ENCODE data around the gene GSK3A.

The GSK3A gene

GRCh38 chr19:42226886-42227285, 15.5 kb downstream of the GSK3A start:
- no peaks in the 10 kb centered on the region for H3K27me3 ChIP-seq (replicated peaks; ENCODE audit: insufficient read depth, low read length)
- H3K79me2 ChIP-seq (ENCODE audit: low read length), result peaks cover 63% of the 10 kb centered on the region
- H3K36me3 ChIP-seq (replicated peaks; ENCODE audit: insufficient read depth, low read length), result no peaks in the 10 kb centered on the region; the same call in 1 of the 2 replicates
- H3K27ac ChIP-seq (ENCODE audit: low read length), result no peak overlapping the region
- no peak overlapping the region for H3K4me2 ChIP-seq (ENCODE audit: low read depth, low read length)
- no peak overlapping the region for H2AFZ ChIP-seq (ENCODE audit: low read length)
- TF ChIP-seq EZH2phosphoT487 (IDR thresholded peaks at IDR 0.05; ENCODE audit: low read length), result no peak
- TF ChIP-seq EZH2 (optimal IDR thresholded peaks at IDR 0.05; ENCODE audit: low read depth, low read length), result no peak
- TF ChIP-seq CTCF (IDR thresholded peaks at IDR 0.05; ENCODE audit: low read length), result no peak
- no peaks in the 10 kb centered on the region for H3K4me1 ChIP-seq (ENCODE audit: low read length)
- no peak overlapping the region for H3K9ac ChIP-seq (ENCODE audit: low read length)
- no peaks in the 10 kb centered on the region for H4K20me1 ChIP-seq (ENCODE audit: insufficient read depth, low read length)
- DNase-seq, result no peak
- no peak overlapping the region for H3K4me3 ChIP-seq (ENCODE audit: low read length)
- no peaks in the 10 kb centered on the region for H3K9me2 ChIP-seq (replicated peaks; ENCODE audit: insufficient read depth, low read length)
- H3F3A ChIP-seq (ENCODE audit: insufficient read depth, low read length), result no peaks in the 10 kb centered on the region
- H3K9me3 ChIP-seq (replicated peaks; ENCODE audit: insufficient read depth, low read length), result no peaks in the 10 kb centered on the region

GRCh38 chr19:42225718-42226292, 16.6 kb downstream of the GSK3A start:
- H2AFZ ChIP-seq (ENCODE audit: low read length), result no peak overlapping the region
- H3K9me3 ChIP-seq (replicated peaks; ENCODE audit: insufficient read depth, low read length), result no peaks in the 10 kb centered on the region
- H3K4me1 ChIP-seq (ENCODE audit: low read length), result no peaks in the 10 kb centered on the region
- no peak overlapping the region for H3K9ac ChIP-seq (ENCODE audit: low read length)
- TF ChIP-seq EZH2 (optimal IDR thresholded peaks at IDR 0.05; ENCODE audit: low read depth, low read length) (no peak), EZH2phosphoT487 (IDR thresholded peaks at IDR 0.05; ENCODE audit: low read length) (no peak), CTCF (IDR thresholded peaks at IDR 0.05; ENCODE audit: low read length) (no peak)
- no peak overlapping the region for H3K27ac ChIP-seq (ENCODE audit: low read length)
- H3K4me3 ChIP-seq (ENCODE audit: low read length), result no peak overlapping the region
- H4K20me1 ChIP-seq (ENCODE audit: insufficient read depth, low read length), result no peaks in the 10 kb centered on the region
- no peak overlapping the region for H3K4me2 ChIP-seq (ENCODE audit: low read depth, low read length)
- H3K36me3 ChIP-seq (replicated peaks; ENCODE audit: insufficient read depth, low read length), result no peaks in the 10 kb centered on the region; the same call in 1 of the 2 replicates
- no peaks in the 10 kb centered on the region for H3F3A ChIP-seq (ENCODE audit: insufficient read depth, low read length)
- no peaks in the 10 kb centered on the region for H3K27me3 ChIP-seq (replicated peaks; ENCODE audit: insufficient read depth, low read length)
- no peaks in the 10 kb centered on the region for H3K9me2 ChIP-seq (replicated peaks; ENCODE audit: insufficient read depth, low read length)
- H3K79me2 ChIP-seq (ENCODE audit: low read length), result peaks cover 72% of the 10 kb centered on the region
- no peak for DNase-seq

DNA sequence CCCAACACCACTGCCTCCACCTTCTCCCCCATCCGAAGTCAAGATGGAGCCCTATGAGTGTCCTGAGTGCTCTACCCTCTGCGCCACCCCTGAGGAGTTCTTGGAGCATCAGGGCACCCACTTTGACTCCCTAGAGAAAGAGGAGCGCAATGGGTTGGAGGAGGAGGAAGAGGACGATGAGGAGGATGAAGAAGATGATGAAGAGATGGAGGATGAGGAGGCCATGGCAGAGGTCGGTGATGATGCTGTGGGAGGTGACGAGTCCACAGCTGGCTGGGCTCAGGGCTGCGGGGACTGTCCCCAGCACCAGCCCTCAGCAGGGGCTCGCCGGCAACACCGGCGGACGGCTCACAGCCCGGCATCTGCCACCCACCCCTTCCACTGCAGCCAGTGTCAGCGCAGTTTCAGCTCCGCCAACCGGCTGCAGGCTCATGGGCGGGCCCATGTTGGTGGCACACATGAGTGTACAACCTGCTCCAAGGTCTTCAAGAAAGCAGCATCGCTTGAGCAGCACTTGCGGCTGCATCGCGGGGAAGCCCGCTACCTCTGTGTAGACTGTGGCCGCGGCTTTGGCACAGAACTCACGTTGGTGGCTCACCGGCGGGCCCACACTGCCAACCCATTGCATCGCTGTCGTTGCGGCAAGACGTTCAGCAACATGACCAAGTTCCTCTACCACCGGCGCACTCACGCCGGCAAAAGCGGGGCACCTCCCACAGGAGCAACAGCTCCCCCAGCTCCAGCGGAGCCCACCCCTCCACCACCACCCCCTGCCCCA, 17.3 kb downstream of the GSK3A start:
- no peaks in the 10 kb centered on the region; the same call in 1 of the 2 replicates for H3K36me3 ChIP-seq (replicated peaks; ENCODE audit: insufficient read depth, low read length)
- H2AFZ ChIP-seq (ENCODE audit: low read length), result no peak overlapping the region
- no peak overlapping the region for H3K27ac ChIP-seq (ENCODE audit: low read length)
- no peaks in the 10 kb centered on the region for H3F3A ChIP-seq (ENCODE audit: insufficient read depth, low read length)
- TF ChIP-seq EZH2phosphoT487 (IDR thresholded peaks at IDR 0.05; ENCODE audit: low read length) (no peak), CTCF (IDR thresholded peaks at IDR 0.05; ENCODE audit: low read length) (no peak), EZH2 (optimal IDR thresholded peaks at IDR 0.05; ENCODE audit: low read depth, low read length) (no peak)
- H3K27me3 ChIP-seq (replicated peaks; ENCODE audit: insufficient read depth, low read length), result no peaks in the 10 kb centered on the region
- no peak overlapping the region for H3K4me3 ChIP-seq (ENCODE audit: low read length)
- no peak overlapping the region for H3K4me2 ChIP-seq (ENCODE audit: low read depth, low read length)
- no peaks in the 10 kb centered on the region for H3K9me2 ChIP-seq (replicated peaks; ENCODE audit: insufficient read depth, low read length)
- no peak for DNase-seq
- H3K9ac ChIP-seq (ENCODE audit: low read length), result no peak overlapping the region
- no peaks in the 10 kb centered on the region for H3K4me1 ChIP-seq (ENCODE audit: low read length)
- H3K9me3 ChIP-seq (replicated peaks; ENCODE audit: insufficient read depth, low read length), result no peaks in the 10 kb centered on the region
- peaks cover 75% of the 10 kb centered on the region for H3K79me2 ChIP-seq (ENCODE audit: low read length)
- no peaks in the 10 kb centered on the region for H4K20me1 ChIP-seq (ENCODE audit: insufficient read depth, low read length)

All from MM.1S (cell line).